BE2C (cell line): Measurements from ENCODE around the gene SAMD9.
A peak's percentile ranks its signal among the peaks of the same experiment; 100 is the strongest.
"Not testable (repeated sequence)": the region's sequence is repeated elsewhere in the genome, so short reads cannot be mapped to it uniquely, and the experiment has no call there.

Source experiments
- DNase-seq: peaks from one replicate; pipeline ENCODE4 v3.0.0-alpha.2; 2020
- H3K27me3 ChIP-seq: fragments of 250-450 bp; sonication (Bioruptor Pico); 2 replicates; pipeline ENCODE4 v1.5.1; 2020; ENCODE audit warnings: mild to moderate bottlenecking
- H3K36me3 ChIP-seq: fragments of 250-450 bp; sonication (Bioruptor Pico); 2 replicates; pipeline ENCODE4 v1.5.1; 2020; ENCODE audit warnings: mild to moderate bottlenecking
- H3K4me1 ChIP-seq: fragments of 250-450 bp; sonication (Bioruptor Pico); 2 replicates; pipeline ENCODE4 v1.5.1; 2020
- H3K4me3 ChIP-seq: 2 replicates; pipeline ENCODE4 v1.5.1; 2011; ENCODE audit warnings: low read depth, low read length
- H3K9me3 ChIP-seq: fragments of 250-450 bp; sonication (Bioruptor Pico); 2 replicates; pipeline ENCODE4 v1.5.1; 2020
- CTCF ChIP-seq: IDR thresholded peaks from 2 replicates; pipeline ENCODE4 v1.5.1; 2012; ENCODE audit warnings: mild to moderate bottlenecking, low read depth, low read length

The SAMD9 gene

DNA sequence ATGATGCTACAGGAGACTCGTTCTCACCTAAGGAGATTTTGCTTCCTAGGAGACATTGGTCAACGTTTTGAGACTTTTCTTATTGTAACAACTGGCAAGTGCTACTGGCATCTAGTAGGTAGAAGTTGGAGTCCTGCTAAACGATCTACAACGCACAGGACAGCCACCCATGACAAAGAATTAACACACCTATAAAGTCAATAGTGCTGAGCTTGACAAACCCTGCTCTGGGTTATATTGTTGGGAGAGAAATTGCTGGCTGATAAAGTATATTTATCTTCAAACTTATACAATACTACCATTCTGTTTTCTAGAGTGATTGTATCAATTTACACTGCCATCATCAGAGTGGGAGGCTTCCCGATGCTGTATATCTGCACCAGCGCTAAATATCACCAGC, 57.8 kb downstream of the SAMD9 start:
- DNase-seq = no peak
- Histone ChIP-seq H3K4me1 (no peaks in the 10 kb centered on the region), H3K27me3 (no peaks in the 10 kb centered on the region), H3K36me3 (no peaks in the 10 kb centered on the region), H3K9me3 (no peaks in the 10 kb centered on the region; the same call in 1 of the 2 replicates), H3K4me3 (no peak overlapping the region)
- no peak for TF ChIP-seq CTCF

- H3K36me3 ChIP-seq, H3K4me3 ChIP-seq, DNase-seq, H3K9me3 ChIP-seq, H3K4me1 ChIP-seq, H3K27me3 ChIP-seq: not testable (repeated sequence)
Measured at GRCh38 chr7:93056621-93057020, 61.2 kb downstream of the SAMD9 start.

DNA sequence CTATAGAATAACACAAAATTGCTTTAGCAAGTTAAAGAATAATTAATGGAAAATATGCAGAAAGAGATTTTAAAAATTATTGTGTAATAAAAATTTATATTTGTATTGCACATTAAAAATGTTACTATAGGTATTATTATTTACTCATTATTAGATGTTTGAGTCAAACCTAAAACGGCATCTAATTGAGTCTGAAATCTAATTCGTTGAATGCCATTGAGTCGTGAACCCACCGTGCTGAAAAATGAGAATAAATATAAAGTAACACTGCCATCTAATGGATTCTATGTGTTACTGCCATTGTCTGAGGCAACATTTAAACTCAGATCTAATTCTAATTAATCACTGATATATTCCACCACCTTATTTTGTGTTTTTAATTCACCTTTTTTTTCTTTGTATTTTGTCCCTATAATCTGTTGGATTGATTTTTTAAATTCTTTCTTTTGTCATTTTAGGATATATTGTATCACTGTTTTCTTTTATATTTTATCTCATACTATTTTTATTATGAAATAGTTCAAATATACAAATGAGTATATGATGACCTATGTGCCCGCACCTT, 62.2 kb downstream of the SAMD9 start:
- TF ChIP-seq CTCF = peak; percentile 63
- no peaks in the 10 kb centered on the region for H3K9me3 ChIP-seq
- no peak for DNase-seq
- no peak overlapping the region for H3K4me3 ChIP-seq
- H3K4me1 ChIP-seq = no peaks in the 10 kb centered on the region
- H3K36me3 ChIP-seq = no peaks in the 10 kb centered on the region
- H3K27me3 ChIP-seq = peaks cover 13% of the 10 kb centered on the region

- H3K4me1 ChIP-seq = no peaks in the 10 kb centered on the region
- H3K4me3 ChIP-seq = no peak overlapping the region
- H3K27me3 ChIP-seq = peaks cover 19% of the 10 kb centered on the region
- no peaks in the 10 kb centered on the region for H3K36me3 ChIP-seq
- no peaks in the 10 kb centered on the region for H3K9me3 ChIP-seq
- TF ChIP-seq CTCF = no peak
- no peak for DNase-seq
Measured at GRCh38 chr7:93054975-93055374, 62.8 kb downstream of the SAMD9 start.

DNA sequence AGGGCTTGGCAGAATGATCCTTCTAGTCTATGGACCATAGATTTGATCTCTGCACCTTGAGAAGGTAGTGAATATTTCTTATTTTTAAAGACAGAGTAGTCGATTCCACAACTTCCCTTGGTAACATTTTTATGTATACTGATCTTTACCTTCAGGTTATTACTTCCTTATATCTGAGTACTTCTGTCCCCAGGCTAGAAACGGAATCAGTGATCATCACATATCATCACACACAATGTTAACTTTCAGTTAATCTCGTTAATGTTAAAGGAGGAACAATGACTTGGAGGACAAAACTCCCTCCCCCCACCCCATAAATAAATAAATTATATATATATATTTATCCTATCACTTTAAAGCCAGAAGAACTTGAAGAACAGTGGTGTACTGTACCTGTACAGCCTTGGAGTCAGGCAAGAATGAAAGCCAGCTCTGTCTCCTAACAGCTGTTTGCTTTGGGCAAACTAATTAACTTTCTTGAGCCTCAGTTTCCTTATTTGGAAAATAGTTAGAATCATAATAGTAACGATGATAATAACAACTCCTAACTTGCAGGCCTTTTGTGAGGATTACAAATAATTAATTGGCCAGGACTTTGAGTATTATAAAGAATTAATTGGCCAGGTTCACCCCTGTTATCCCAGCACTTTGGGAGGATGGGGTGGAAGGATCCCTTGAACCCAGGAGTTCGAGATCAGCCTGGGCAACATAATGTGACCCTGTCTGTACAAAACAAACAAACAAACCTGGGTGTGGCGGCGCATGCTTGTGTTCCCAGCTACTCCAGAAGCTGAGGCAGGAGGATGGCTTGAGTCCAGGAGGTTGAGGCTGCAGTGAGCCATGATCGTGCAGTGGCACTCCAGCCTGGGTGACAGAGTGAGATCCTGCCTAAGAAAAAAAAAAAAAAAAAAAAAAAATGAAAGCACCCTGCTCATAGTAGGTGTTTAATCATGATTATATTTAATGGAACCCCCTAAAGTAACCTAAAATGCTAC, 63.5 kb downstream of the SAMD9 start:
- H3K36me3 ChIP-seq = no peaks in the 10 kb centered on the region
- no peak overlapping the region for H3K4me3 ChIP-seq
- DNase-seq = no peak
- no peaks in the 10 kb centered on the region for H3K9me3 ChIP-seq
- H3K4me1 ChIP-seq = no peaks in the 10 kb centered on the region
- TF ChIP-seq CTCF = no peak
- peaks cover 19% of the 10 kb centered on the region for H3K27me3 ChIP-seq

GRCh38 chr7:93053209-93053948, 64.4 kb downstream of the SAMD9 start:
- no peak for DNase-seq
- Histone ChIP-seq H3K27me3 (peaks cover 26% of the 10 kb centered on the region), H3K4me1 (no peaks in the 10 kb centered on the region), H3K36me3 (no peaks in the 10 kb centered on the region), H3K9me3 (no peaks in the 10 kb centered on the region), H3K4me3 (no peak overlapping the region)
- TF ChIP-seq CTCF = no peak
